WTC11 (cell line): Measurements from ENCODE around the gene NKAIN2. TPM values are rescaled to one million over a fixed set of nuclear protein-coding genes. Genes with fewer than 3 reads are reported as not detected.

Experiments used
- ATAC-seq: fragments of 200-7000 bp; cut with Tn5 transposase; 2 replicates; pipeline ENCODE4 v1.10.0; 2021; ENCODE audit warnings: mild to moderate bottlenecking, moderate library complexity
- CTCF ChIA-PET: fragments of 300-600 bp; sonication (Branson Sonifier 250); formaldehyde crosslinking; loops from one replicate; lab custom pipeline; 2021; ENCODE audit warnings: antibody characterized with exemption; lab: Charles Lee
- POLR2A ChIA-PET: fragments of 350-600 bp; sonication (Branson Sonifier 250); formaldehyde crosslinking; loops from one replicate; lab custom pipeline; 2021; ENCODE audit warnings: antibody characterized with exemption; lab: Charles Lee
- DNase-seq: peaks from one replicate; pipeline ENCODE4 v3.0.0; 2021; ENCODE audit warnings: low spot score
- H3K27ac Mint-ChIP-seq: 2 replicates; pipeline ENCODE4 v1.8.0; 2021; ENCODE audit warnings: mixed read lengths
- H3K27me3 Mint-ChIP-seq: 2 replicates; pipeline ENCODE4 v1.8.0; 2021; ENCODE audit warnings: low read depth, mild to moderate bottlenecking, moderate library complexity, mixed read lengths
- H3K36me3 Mint-ChIP-seq: 2 replicates; pipeline ENCODE4 v1.8.0; 2021; ENCODE audit warnings: mixed read lengths
- H3K4me1 Mint-ChIP-seq: 2 replicates; pipeline ENCODE4 v1.8.0; 2022; ENCODE audit warnings: mixed read lengths
- H3K4me3 Mint-ChIP-seq: 2 replicates; pipeline ENCODE4 v1.8.0; 2021; ENCODE audit warnings: mild to moderate bottlenecking, moderate library complexity, mixed read lengths
- H3K9me3 Mint-ChIP-seq: 2 replicates; pipeline ENCODE4 v1.8.0; 2021; ENCODE audit warnings: mixed read lengths
- ATF3 ChIP-seq: sonication (generic); formaldehyde crosslinking; conservative IDR thresholded peaks from 2 replicates; pipeline ENCODE4 v1.8.1; 2022; ENCODE audit warnings: mild to moderate bottlenecking, missing genetic modification reagents
- E2F4 ChIP-seq: sonication (generic); formaldehyde crosslinking; IDR thresholded peaks from 2 replicates; pipeline ENCODE4 v1.8.1; 2022; ENCODE audit warnings: low read depth, mild to moderate bottlenecking, moderate library complexity, missing genetic modification reagents, borderline replicate concordance
- E2F5 ChIP-seq: sonication (generic); formaldehyde crosslinking; IDR thresholded peaks from 2 replicates; pipeline ENCODE4 v1.8.1; 2022; ENCODE audit warnings: mild to moderate bottlenecking, moderate library complexity, missing genetic modification reagents
- ELF4 ChIP-seq: sonication (generic); formaldehyde crosslinking; IDR thresholded peaks from 2 replicates; pipeline ENCODE4 v1.8.1; 2022; ENCODE audit warnings: low read depth, mild to moderate bottlenecking, moderate library complexity, missing genetic modification reagents
- EMX1 ChIP-seq: fragments of 250-450 bp; sonication (Bioruptor Pico); IDR thresholded peaks from 2 replicates; pipeline ENCODE4 v1.8.0; 2021; ENCODE audit warnings: mild to moderate bottlenecking
- FOXJ3 ChIP-seq: sonication (generic); formaldehyde crosslinking; IDR thresholded peaks from 2 replicates; pipeline ENCODE4 v1.9.0; 2021; ENCODE audit warnings: missing genetic modification reagents, mild to moderate bottlenecking, borderline replicate concordance
- FOXP1 ChIP-seq: sonication (generic); formaldehyde crosslinking; IDR thresholded peaks from 2 replicates; pipeline ENCODE4 v1.8.0; 2022; ENCODE audit warnings: missing genetic modification reagents, mild to moderate bottlenecking, moderate library complexity, borderline replicate concordance
- GTF2I ChIP-seq: fragments of 250-450 bp; sonication (Bioruptor Pico); conservative IDR thresholded peaks from 2 replicates; pipeline ENCODE4 v1.4.0; 2021; ENCODE audit warnings: mild to moderate bottlenecking
- HMGA2 ChIP-seq: fragments of 250-450 bp; sonication (Bioruptor Pico); IDR thresholded peaks from 2 replicates; pipeline ENCODE4 v1.4.0; 2021; ENCODE audit warnings: mild to moderate bottlenecking, moderate library complexity
- IRF2 ChIP-seq: sonication (generic); formaldehyde crosslinking; IDR thresholded peaks from 2 replicates; pipeline ENCODE4 v1.8.0; 2022; ENCODE audit warnings: low read depth, missing genetic modification reagents, borderline replicate concordance
- PRDM15 ChIP-seq: sonication (generic); formaldehyde crosslinking; IDR thresholded peaks from 2 replicates; pipeline ENCODE4 v1.8.0; 2022; ENCODE audit warnings: missing genetic modification reagents
- SMAD3 ChIP-seq: sonication (generic); formaldehyde crosslinking; IDR thresholded peaks from 2 replicates; pipeline ENCODE4 v1.8.0; 2022; ENCODE audit warnings: missing genetic modification reagents, mild to moderate bottlenecking, borderline replicate concordance
- SMAD4 ChIP-seq: sonication (generic); formaldehyde crosslinking; IDR thresholded peaks from 2 replicates; pipeline ENCODE4 v1.8.0; 2022; ENCODE audit warnings: mild to moderate bottlenecking, missing genetic modification reagents
- TEAD4 ChIP-seq: sonication (generic); formaldehyde crosslinking; IDR thresholded peaks from 2 replicates; pipeline ENCODE4 v1.8.0; 2022; ENCODE audit warnings: mild to moderate bottlenecking, missing genetic modification reagents
- ZBTB21 ChIP-seq: sonication (generic); formaldehyde crosslinking; IDR thresholded peaks from 2 replicates; pipeline ENCODE4 v1.8.1; 2023; ENCODE audit warnings: mild to moderate bottlenecking, missing genetic modification reagents, borderline replicate concordance
- ZNF138 ChIP-seq: sonication (generic); formaldehyde crosslinking; conservative IDR thresholded peaks from 2 replicates; pipeline ENCODE4 v1.8.1; 2022; ENCODE audit warnings: mild to moderate bottlenecking, moderate library complexity, missing genetic modification reagents
- total RNA-seq: library from RNA; stranded (reverse); gene quantifications from 3 replicates; pipeline ENCODE4 v1.2.3, GENCODE V29; 2021
- TF ChIP-seq, protein P1 (sequence below): fragments of 200-600 bp; IDR thresholded peaks from 2 replicates; pipeline ENCODE4 v1.8.0; 2022; ENCODE audit warnings: antibody characterized with exemption
- TF ChIP-seq, protein P2 (sequence below): fragments of 250-450 bp; sonication (Bioruptor Pico); IDR thresholded peaks from 2 replicates; pipeline ENCODE4 v1.9.0; 2021; ENCODE audit warnings: moderate library complexity, mild to moderate bottlenecking, inconsistent platforms, borderline replicate concordance
- TF ChIP-seq, protein P3 (sequence below): sonication (generic); formaldehyde crosslinking; IDR thresholded peaks from 2 replicates; pipeline ENCODE4 v1.8.1; 2023; ENCODE audit warnings: mild to moderate bottlenecking, missing genetic modification reagents, moderate library complexity
- TF ChIP-seq, protein P4 (sequence below): sonication (generic); formaldehyde crosslinking; IDR thresholded peaks from 2 replicates; pipeline ENCODE4 v1.8.0; 2022; ENCODE audit warnings: mild to moderate bottlenecking, missing genetic modification reagents

Gene NKAIN2
- total RNA-seq, 1 experiment from 2014 or later: 0.33 TPM

GRCh38 chr6:123830120-123830519, 26.5 kb downstream of the NKAIN2 start (continued):
- no peak for TF ChIP-seq PRDM15 (CRISPR knock-in tag)

GRCh38 chr6:123838505-123839234, 35.0 kb downstream of the NKAIN2 start:
- CTCF ChIA-PET: interaction anchor here (0.7 kb wide), 1 partner anchor 16 kb away, joined by 3 read pairs; no protein-coding TSS in a partner anchor
- H3K4me1 Mint-ChIP-seq: peaks cover 9% of the 10 kb centered on the region
- H3K4me3 Mint-ChIP-seq: no peak overlapping the region
- TF ChIP-seq FOXJ3 (CRISPR knock-in tag) (no peak), E2F5 (no peak), HMGA2 (CRISPR knock-in tag) (no peak), ATF3 (CRISPR knock-in tag) (no peak), ZBTB21 (no peak), TEAD4 (CRISPR knock-in tag) (no peak), E2F4 (CRISPR knock-in tag) (no peak)
- TF ChIP-seq, protein P1, sequence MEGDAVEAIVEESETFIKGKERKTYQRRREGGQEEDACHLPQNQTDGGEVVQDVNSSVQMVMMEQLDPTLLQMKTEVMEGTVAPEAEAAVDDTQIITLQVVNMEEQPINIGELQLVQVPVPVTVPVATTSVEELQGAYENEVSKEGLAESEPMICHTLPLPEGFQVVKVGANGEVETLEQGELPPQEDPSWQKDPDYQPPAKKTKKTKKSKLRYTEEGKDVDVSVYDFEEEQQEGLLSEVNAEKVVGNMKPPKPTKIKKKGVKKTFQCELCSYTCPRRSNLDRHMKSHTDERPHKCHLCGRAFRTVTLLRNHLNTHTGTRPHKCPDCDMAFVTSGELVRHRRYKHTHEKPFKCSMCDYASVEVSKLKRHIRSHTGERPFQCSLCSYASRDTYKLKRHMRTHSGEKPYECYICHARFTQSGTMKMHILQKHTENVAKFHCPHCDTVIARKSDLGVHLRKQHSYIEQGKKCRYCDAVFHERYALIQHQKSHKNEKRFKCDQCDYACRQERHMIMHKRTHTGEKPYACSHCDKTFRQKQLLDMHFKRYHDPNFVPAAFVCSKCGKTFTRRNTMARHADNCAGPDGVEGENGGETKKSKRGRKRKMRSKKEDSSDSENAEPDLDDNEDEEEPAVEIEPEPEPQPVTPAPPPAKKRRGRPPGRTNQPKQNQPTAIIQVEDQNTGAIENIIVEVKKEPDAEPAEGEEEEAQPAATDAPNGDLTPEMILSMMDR: no peak
- H3K9me3 Mint-ChIP-seq: no peaks in the 10 kb centered on the region
- POLR2A ChIA-PET: no interaction called here
- no peak for DNase-seq
- H3K36me3 Mint-ChIP-seq: no peaks in the 10 kb centered on the region
- H3K27me3 Mint-ChIP-seq: peaks cover 23% of the 10 kb centered on the region
- no peak overlapping the region for H3K27ac Mint-ChIP-seq
- peak; percentile 75 for ATAC-seq

GRCh38 chr6:123841067-123841896, 37.6 kb downstream of the NKAIN2 start:
- H3K27ac Mint-ChIP-seq: no peak overlapping the region
- no peak for DNase-seq
- H3K4me1 Mint-ChIP-seq: peaks cover 8% of the 10 kb centered on the region
- ATAC-seq: no peak
- no peaks in the 10 kb centered on the region for H3K9me3 Mint-ChIP-seq
- ChIA-PET POLR2A (interaction anchor here (0.7 kb wide), 1 partner anchor 23 kb away, joined by 4 read pairs; no protein-coding TSS in a partner anchor), CTCF (no interaction called here)
- H3K36me3 Mint-ChIP-seq: no peaks in the 10 kb centered on the region
- no peak overlapping the region for H3K4me3 Mint-ChIP-seq
- H3K27me3 Mint-ChIP-seq: peaks cover 18% of the 10 kb centered on the region
- TF ChIP-seq ZNF138 (CRISPR knock-in tag) (no peak), IRF2 (CRISPR knock-in tag) (no peak), FOXP1 (CRISPR knock-in tag) (no peak), ELF4 (no peak), EMX1 (CRISPR knock-in tag) (no peak), GTF2I (no peak), SMAD4 (no peak), SMAD3 (CRISPR knock-in tag) (no peak)
- TF ChIP-seq, protein P2, sequence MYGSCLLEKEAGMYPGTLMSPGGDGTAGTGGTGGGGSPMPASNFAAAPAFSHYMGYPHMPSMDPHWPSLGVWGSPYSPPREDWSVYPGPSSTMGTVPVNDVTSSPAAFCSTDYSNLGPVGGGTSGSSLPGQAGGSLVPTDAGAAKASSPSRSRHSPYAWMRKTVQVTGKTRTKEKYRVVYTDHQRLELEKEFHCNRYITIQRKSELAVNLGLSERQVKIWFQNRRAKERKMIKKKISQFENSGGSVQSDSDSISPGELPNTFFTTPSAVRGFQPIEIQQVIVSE: no peak
- TF ChIP-seq, protein P3, sequence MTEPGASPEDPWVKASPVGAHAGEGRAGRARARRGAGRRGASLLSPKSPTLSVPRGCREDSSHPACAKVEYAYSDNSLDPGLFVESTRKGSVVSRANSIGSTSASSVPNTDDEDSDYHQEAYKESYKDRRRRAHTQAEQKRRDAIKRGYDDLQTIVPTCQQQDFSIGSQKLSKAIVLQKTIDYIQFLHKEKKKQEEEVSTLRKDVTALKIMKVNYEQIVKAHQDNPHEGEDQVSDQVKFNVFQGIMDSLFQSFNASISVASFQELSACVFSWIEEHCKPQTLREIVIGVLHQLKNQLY: no peak
- TF ChIP-seq, protein P4, sequence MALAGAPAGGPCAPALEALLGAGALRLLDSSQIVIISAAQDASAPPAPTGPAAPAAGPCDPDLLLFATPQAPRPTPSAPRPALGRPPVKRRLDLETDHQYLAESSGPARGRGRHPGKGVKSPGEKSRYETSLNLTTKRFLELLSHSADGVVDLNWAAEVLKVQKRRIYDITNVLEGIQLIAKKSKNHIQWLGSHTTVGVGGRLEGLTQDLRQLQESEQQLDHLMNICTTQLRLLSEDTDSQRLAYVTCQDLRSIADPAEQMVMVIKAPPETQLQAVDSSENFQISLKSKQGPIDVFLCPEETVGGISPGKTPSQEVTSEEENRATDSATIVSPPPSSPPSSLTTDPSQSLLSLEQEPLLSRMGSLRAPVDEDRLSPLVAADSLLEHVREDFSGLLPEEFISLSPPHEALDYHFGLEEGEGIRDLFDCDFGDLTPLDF (CRISPR knock-in tag): no peak
